BLaER1 (cell line): ENCODE measurements around the gene TSPAN18.

Experiments used
- H3K27ac ChIP-seq: shearing (Covaris generic); formaldehyde crosslinking; 2 replicates; pipeline ENCODE4 v1.8.1; 2022
- H3K27me3 ChIP-seq: shearing (Covaris generic); formaldehyde crosslinking; 2 replicates; pipeline ENCODE4 v1.8.1; 2022
- H3K36me3 ChIP-seq: shearing (Covaris generic); formaldehyde crosslinking; 2 replicates; pipeline ENCODE4 v1.8.1; 2022
- H3K4me1 ChIP-seq: shearing (Covaris generic); formaldehyde crosslinking; 2 replicates; pipeline ENCODE4 v1.8.1; 2022
- H3K4me2 ChIP-seq: shearing (Covaris generic); formaldehyde crosslinking; 2 replicates; pipeline ENCODE4 v1.8.1; 2022
- H3K4me3 ChIP-seq: shearing (Covaris generic); formaldehyde crosslinking; 2 replicates; pipeline ENCODE4 v1.8.1; 2022
- H3K9ac ChIP-seq: shearing (Covaris generic); formaldehyde crosslinking; 2 replicates; pipeline ENCODE4 v1.8.1; 2022
- H3K9me3 ChIP-seq: shearing (Covaris generic); formaldehyde crosslinking; 2 replicates; pipeline ENCODE4 v1.8.1; 2022
- H4K20me1 ChIP-seq: shearing (Covaris generic); formaldehyde crosslinking; 2 replicates; pipeline ENCODE4 v1.8.1; 2022
- Cebpa-rat ChIP-seq: shearing (Covaris generic); IDR thresholded peaks from 2 replicates; pipeline ENCODE4 v1.8.1; 2022

TSPAN18 gene

GRCh38 chr11:44816761-44817160 is 90.0 kb downstream of the TSPAN18 start:
- Histone ChIP-seq H3K4me2 (no peak overlapping the region), H3K9ac (no peak overlapping the region), H3K9me3 (no peaks in the 10 kb centered on the region; the same call in 1 of the 2 replicates), H3K27ac (no peak overlapping the region), H3K27me3 (no peaks in the 10 kb centered on the region), H3K4me1 (0 out of 2 replicates have a peak, but pooled peaks cover 7% of the 10 kb centered on the region), H4K20me1 (no peaks in the 10 kb centered on the region), H3K36me3 (no peaks in the 10 kb centered on the region), H3K4me3 (no peak overlapping the region)
- no peak for TF ChIP-seq Cebpa-rat

DNA sequence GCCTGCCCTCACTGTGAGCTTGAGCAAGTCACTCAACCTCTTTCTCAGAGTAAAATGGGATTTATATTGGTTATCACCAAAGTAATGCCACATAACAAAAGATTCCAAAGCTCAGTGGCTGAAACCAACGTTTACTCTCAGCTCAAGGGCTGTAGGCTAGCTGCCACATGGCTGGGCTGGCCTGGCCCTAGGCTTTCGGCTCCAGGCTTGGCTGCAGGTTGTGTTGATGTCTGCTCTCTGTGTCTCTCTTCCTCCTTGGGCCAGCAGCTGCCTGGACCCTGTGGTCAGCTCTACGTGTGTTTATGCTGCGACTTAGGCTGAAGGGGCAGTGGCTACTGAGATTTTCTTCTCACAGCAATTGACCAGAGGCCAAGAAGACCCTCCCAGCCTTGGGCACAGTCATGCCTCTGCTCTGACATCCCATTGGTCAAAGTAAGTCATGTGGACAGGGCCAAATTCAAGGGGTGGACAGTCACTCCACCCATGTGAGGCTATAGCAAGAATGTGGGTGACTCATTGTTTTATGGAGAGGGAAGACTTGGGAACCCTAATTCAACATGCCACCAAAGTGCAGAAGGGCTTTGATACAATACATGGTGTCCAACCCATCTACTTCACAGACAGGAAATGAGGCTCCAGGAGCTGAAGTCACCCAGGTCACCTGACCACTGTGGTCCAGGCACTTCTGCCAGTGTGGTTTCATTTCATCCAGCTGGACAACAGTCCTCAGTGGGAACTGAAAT is 90.6 kb downstream of the TSPAN18 start:
- H3K27me3 ChIP-seq: no peaks in the 10 kb centered on the region
- H3K4me2 ChIP-seq: no peak overlapping the region
- TF ChIP-seq Cebpa-rat: no peak
- 0 out of 2 replicates have a peak, but pooled peaks cover 7% of the 10 kb centered on the region for H3K4me1 ChIP-seq
- no peaks in the 10 kb centered on the region for H4K20me1 ChIP-seq
- no peak overlapping the region for H3K9ac ChIP-seq
- H3K9me3 ChIP-seq: peaks cover 2% of the 10 kb centered on the region
- no peaks in the 10 kb centered on the region for H3K36me3 ChIP-seq
- H3K27ac ChIP-seq: no peak overlapping the region
- no peak overlapping the region for H3K4me3 ChIP-seq

DNA sequence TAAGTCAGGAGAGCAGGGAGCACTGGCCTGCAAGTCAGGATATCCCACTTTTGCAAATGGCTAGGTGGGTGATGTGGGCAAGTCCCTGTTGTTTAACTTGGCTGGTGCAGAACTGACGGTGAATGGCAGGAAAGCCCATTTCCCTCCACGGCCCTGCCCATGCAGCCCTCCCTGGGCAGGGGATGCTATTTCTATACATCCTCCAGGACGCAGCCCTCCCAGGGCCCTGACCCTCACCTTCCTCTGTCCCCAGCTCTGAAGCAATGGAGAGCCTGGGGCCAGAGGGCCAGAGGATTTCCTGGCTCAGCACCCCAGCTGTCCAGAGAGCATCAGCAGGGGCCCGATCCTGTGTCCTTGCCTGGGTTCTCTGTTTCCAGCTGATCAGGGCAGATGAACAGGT is 91.3 kb downstream of the TSPAN18 start:
- no peak overlapping the region for H3K27ac ChIP-seq
- H3K36me3 ChIP-seq: no peaks in the 10 kb centered on the region

DNA sequence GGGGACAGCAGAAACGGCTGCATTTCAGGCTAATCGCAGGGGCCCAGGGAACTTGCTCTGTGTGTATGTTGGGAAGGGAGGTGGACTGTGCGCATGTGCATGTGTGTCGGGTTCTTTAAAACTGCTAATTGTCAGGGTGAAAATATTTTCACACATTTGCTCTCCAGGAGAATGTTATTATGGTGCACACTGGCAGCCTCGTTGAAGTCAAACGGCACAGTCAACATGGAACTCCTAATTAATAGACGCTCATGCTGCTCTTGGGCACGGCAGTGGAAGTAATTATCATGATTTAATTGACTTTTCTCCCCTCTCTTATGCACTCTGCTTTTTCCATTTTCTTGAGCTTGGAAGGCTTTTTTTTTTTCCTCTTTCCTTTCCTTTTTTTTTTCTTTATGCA is 92.6 kb downstream of the TSPAN18 start:
- H3K27me3 ChIP-seq: no peaks in the 10 kb centered on the region
- no peak for TF ChIP-seq Cebpa-rat
- no peaks in the 10 kb centered on the region for H4K20me1 ChIP-seq
- no peak overlapping the region for H3K4me3 ChIP-seq
- no peak overlapping the region for H3K27ac ChIP-seq
- H3K4me2 ChIP-seq: no peak overlapping the region
- no peaks in the 10 kb centered on the region for H3K36me3 ChIP-seq
- H3K9me3 ChIP-seq: peaks cover 22% of the 10 kb centered on the region
- no peak overlapping the region for H3K9ac ChIP-seq
- H3K4me1 ChIP-seq: 0 out of 2 replicates have a peak, but pooled peaks cover 7% of the 10 kb centered on the region

More for the DNA sequence above, 91.3 kb downstream of the TSPAN18 start:
- Histone ChIP-seq H3K9me3 (peaks cover 9% of the 10 kb centered on the region), H3K9ac (no peak overlapping the region), H3K4me2 (no peak overlapping the region), H3K27me3 (no peaks in the 10 kb centered on the region), H3K4me1 (0 out of 2 replicates have a peak, but pooled peaks cover 7% of the 10 kb centered on the region), H3K4me3 (no peak overlapping the region), H4K20me1 (no peaks in the 10 kb centered on the region)
- no peak for TF ChIP-seq Cebpa-rat

GRCh38 chr11:44822369-44822768 is 95.6 kb downstream of the TSPAN18 start:
- TF ChIP-seq Cebpa-rat: no peak
- H3K4me1 ChIP-seq: no peaks in the 10 kb centered on the region
- no peaks in the 10 kb centered on the region for H4K20me1 ChIP-seq
- H3K4me2 ChIP-seq: no peak overlapping the region
- H3K36me3 ChIP-seq: no peaks in the 10 kb centered on the region
- no peak overlapping the region for H3K27ac ChIP-seq
- no peak overlapping the region for H3K9ac ChIP-seq
- H3K4me3 ChIP-seq: no peak overlapping the region
- H3K27me3 ChIP-seq: no peaks in the 10 kb centered on the region
- H3K9me3 ChIP-seq: peaks cover 22% of the 10 kb centered on the region

GRCh38 chr11:44823006-44823405 is 96.2 kb downstream of the TSPAN18 start:
- TF ChIP-seq Cebpa-rat: no peak
- no peaks in the 10 kb centered on the region for H3K36me3 ChIP-seq
- no peaks in the 10 kb centered on the region for H3K27me3 ChIP-seq
- H4K20me1 ChIP-seq: no peaks in the 10 kb centered on the region
- no peak overlapping the region for H3K4me3 ChIP-seq
- peaks cover 22% of the 10 kb centered on the region for H3K9me3 ChIP-seq
- H3K27ac ChIP-seq: no peak overlapping the region
- H3K4me1 ChIP-seq: no peaks in the 10 kb centered on the region
- no peak overlapping the region for H3K9ac ChIP-seq
- no peak overlapping the region for H3K4me2 ChIP-seq

GRCh38 chr11:44823868-44824267 is 97.1 kb downstream of the TSPAN18 start:
- no peaks in the 10 kb centered on the region for H3K36me3 ChIP-seq

DNA sequence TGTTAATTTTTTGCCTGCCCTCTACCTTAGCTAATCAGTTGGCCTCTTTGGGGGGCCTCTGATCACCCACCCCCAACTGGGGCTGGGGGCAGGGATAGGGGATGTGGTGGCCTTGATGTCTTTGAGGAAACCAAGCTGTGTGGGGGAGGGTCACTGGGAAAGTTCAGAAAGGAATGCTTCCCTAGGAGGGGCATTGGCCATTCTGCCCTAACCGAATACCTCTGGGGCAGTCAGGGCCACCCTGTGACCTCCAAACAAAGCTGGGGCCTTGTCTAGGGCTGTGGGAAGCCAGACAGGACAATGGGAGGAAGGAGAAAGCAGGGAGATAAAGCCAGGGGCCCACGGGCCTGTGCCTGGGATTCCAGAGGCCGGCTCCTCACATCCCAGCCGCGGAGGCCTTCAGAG is 97.5 kb downstream of the TSPAN18 start:
- H3K27me3 ChIP-seq: no peaks in the 10 kb centered on the region
- no peaks in the 10 kb centered on the region for H3K36me3 ChIP-seq
- no peak overlapping the region for H3K9ac ChIP-seq
- peaks cover 22% of the 10 kb centered on the region for H3K9me3 ChIP-seq
- H3K4me1 ChIP-seq: no peaks in the 10 kb centered on the region
- no peak overlapping the region for H3K27ac ChIP-seq
- H4K20me1 ChIP-seq: no peaks in the 10 kb centered on the region
- H3K4me3 ChIP-seq: no peak overlapping the region
- TF ChIP-seq Cebpa-rat: no peak
- no peak overlapping the region for H3K4me2 ChIP-seq

More at GRCh38 chr11:44823868-44824267, 97.1 kb downstream of the TSPAN18 start:
- Histone ChIP-seq H3K4me3 (no peak overlapping the region), H3K4me1 (no peaks in the 10 kb centered on the region), H3K9ac (no peak overlapping the region), H3K27me3 (no peaks in the 10 kb centered on the region), H4K20me1 (no peaks in the 10 kb centered on the region), H3K27ac (no peak overlapping the region), H3K9me3 (peaks cover 22% of the 10 kb centered on the region), H3K4me2 (no peak overlapping the region)
- TF ChIP-seq Cebpa-rat: no peak

DNA sequence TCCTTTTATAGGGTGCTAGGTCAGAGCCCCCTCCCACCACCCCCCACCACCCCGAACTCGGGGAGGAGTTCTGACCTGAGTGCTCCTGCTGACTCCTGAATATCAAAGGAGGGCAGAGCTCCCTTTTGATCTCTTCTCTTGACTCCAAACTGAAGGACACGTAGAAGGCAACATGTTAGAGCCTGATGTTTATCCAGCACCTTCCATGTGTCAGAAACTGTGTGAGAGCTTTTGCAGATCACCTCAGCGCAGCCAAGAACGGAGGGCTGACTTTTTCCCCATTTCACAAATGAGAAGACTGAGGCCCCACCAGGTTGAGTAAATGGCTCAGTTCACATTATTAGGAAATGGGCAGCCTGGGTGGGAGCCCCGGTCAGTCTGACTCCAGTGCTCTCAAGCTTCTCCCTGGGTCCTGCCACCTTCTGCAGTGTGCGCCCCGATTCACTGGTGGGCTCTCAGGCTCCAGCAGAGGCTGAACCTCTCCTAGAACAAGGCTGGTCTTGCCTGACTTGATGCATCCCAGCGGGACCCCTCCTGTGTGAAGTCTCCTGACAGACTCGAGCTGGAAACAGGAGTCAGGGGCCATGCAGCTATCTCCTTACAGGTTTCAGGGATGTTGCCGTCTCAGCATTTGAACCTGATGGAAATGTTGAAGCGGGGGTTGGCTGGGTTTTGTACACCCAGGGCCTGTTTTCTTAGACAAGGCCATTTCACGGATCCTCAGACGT is 98.5 kb downstream of the TSPAN18 start:
- Histone ChIP-seq H3K9me3 (peaks cover 22% of the 10 kb centered on the region), H3K9ac (no peak overlapping the region), H3K36me3 (no peaks in the 10 kb centered on the region), H3K27ac (no peak overlapping the region), H4K20me1 (no peaks in the 10 kb centered on the region), H3K4me3 (no peak overlapping the region), H3K4me1 (no peaks in the 10 kb centered on the region), H3K4me2 (no peak overlapping the region), H3K27me3 (no peaks in the 10 kb centered on the region)
- TF ChIP-seq Cebpa-rat: no peak
